HCT116 (cell line): ENCODE data around the gene TCIRG1. TPM values are rescaled to one million over a fixed set of nuclear protein-coding genes. Genes with fewer than 3 reads are reported as not detected.

Experiments used
- ATAC-seq: fragments of 200-7000 bp; cut with Tn5 transposase; 2 replicates; pipeline ENCODE4 v1.9.1; 2020; ENCODE audit warnings: mild to moderate bottlenecking, moderate library complexity
- BruUV-seq: library from RNA; stranded (reverse); fragments of 400-500 nt; replicated peaks from 2 replicates; lab custom pipeline; 2021; lab: Mats Ljungman, UMichigan
- CTCF ChIA-PET: fragments of 300-600 bp; sonication (Branson Sonifier 250); formaldehyde crosslinking; loops from one replicate; lab custom pipeline; 2021; ENCODE audit warnings: antibody characterized with exemption; lab: Charles Lee
- POLR2A ChIA-PET: fragments of 300-600, 350-600 bp; sonication (Branson Sonifier 250); formaldehyde crosslinking; loops from one replicate; lab custom pipeline; 2021; ENCODE audit warnings: antibody characterized with exemption; lab: Charles Lee
- RAD21 ChIA-PET, 2 experiments: fragments of 300-600 bp; sonication (Branson Sonifier 250); formaldehyde crosslinking; loops; one replicate each; lab custom pipeline; 2023; ENCODE audit warnings: low total read pairs in 2 of 2; ENCODE audit not compliant: uncharacterized antibody in 2 of 2, unreplicated experiment in 2 of 2, low non-redundant PET in 1 of 2; lab: Charles Lee
- DNase-seq: peaks from one replicate; pipeline ENCODE4 v3.0.0-alpha.2; 2010; ENCODE audit warnings: low read depth, low spot score
- H2AFZ ChIP-seq: fragments of 200-600 bp; shearing (Covaris generic), sonication (generic); 2 replicates; pipeline ENCODE4 v1.6.1; 2017; ENCODE audit warnings: low read depth, mixed run types, mixed read lengths, antibody characterized with exemption, low read length; ENCODE audit not compliant: poor library complexity, severe bottlenecking
- H3K27ac ChIP-seq: 2 replicates; pipeline ENCODE4 v1.5.1; 2012; ENCODE audit warnings: low read depth, low read length
- H3K27me3 ChIP-seq: fragments of 200-600 bp; sonication (generic); 2 replicates; pipeline ENCODE4 v1.6.1; 2016; ENCODE audit warnings: mixed run types, low read length, mixed read lengths; ENCODE audit not compliant: insufficient read depth
- H3K36me3 ChIP-seq, 2 experiments: fragments of 200-500 bp in 1 of 2; fragments of 200-600 bp in 1 of 2; sonication (Bioruptor generic) in 1 of 2; sonication (generic) in 1 of 2; 2 replicates each; pipeline versions ENCODE4 v1.5.1 to v1.6.1; 2014 to 2016; ENCODE audit warnings: low read length in 2 of 2, inconsistent platforms in 1 of 2, mixed read lengths in 1 of 2, mixed run types in 1 of 2; ENCODE audit not compliant: insufficient read depth in 2 of 2, control insufficient read depth in 1 of 2
- H3K4me1 ChIP-seq, 2 experiments: fragments of 200-600 bp in 1 of 2; sonication (generic) in 1 of 2; 2 replicates each; pipeline versions ENCODE4 v1.5.1 to v1.6.1; 2012 to 2017; ENCODE audit warnings: low read length in 2 of 2, inconsistent platforms in 1 of 2, mild to moderate bottlenecking in 1 of 2, mixed read lengths in 1 of 2, mixed run types in 1 of 2, moderate library complexity in 1 of 2; ENCODE audit not compliant: insufficient read depth in 2 of 2, control insufficient read depth in 1 of 2
- H3K4me2 ChIP-seq: fragments of 200-600 bp; sonication (generic); 2 replicates; pipeline ENCODE4 v1.6.1; 2017; ENCODE audit warnings: mixed run types, low read length, mixed read lengths
- H3K4me3 ChIP-seq, 2 experiments: fragments of 200-600 bp in 1 of 2; sonication (generic) in 1 of 2; replicated peaks in 1 of 2; 2 replicates each; pipeline ENCODE4 v1.5.1; 2011 to 2016; ENCODE audit warnings: low read length in 2 of 2, control low read depth in 1 of 2, low read depth in 1 of 2, mild to moderate bottlenecking in 1 of 2, mixed read lengths in 1 of 2, mixed run types in 1 of 2
- H3K79me2 ChIP-seq: fragments of 200-600 bp; sonication (generic); 2 replicates; pipeline ENCODE4 v1.6.1; 2017; ENCODE audit warnings: mild to moderate bottlenecking, mixed run types, low read length, moderate library complexity, mixed read lengths; ENCODE audit not compliant: insufficient read depth
- H3K9ac ChIP-seq: fragments of 200-600 bp; sonication (generic); 2 replicates; pipeline ENCODE4 v1.6.1; 2016; ENCODE audit warnings: low read length, mixed read lengths
- H3K9me2 ChIP-seq: fragments of 200-600 bp; sonication (generic), shearing (Covaris generic); 2 replicates; pipeline ENCODE4 v1.6.1; 2017; ENCODE audit warnings: mixed run types, mild to moderate bottlenecking, moderate library complexity; ENCODE audit not compliant: insufficient read depth
- H3K9me3 ChIP-seq, 2 experiments: fragments of 200-500 bp in 1 of 2; fragments of 200-600 bp in 1 of 2; sonication (Bioruptor generic) in 1 of 2; sonication (generic) in 1 of 2; 2 replicates each; pipeline ENCODE4 v1.6.1; 2014 to 2017; ENCODE audit warnings: low read length in 2 of 2, mixed read lengths in 2 of 2, inconsistent platforms in 1 of 2, low read depth in 1 of 2, mild to moderate bottlenecking in 1 of 2, mixed run types in 1 of 2, moderate library complexity in 1 of 2; ENCODE audit not compliant: control insufficient read depth in 1 of 2, insufficient read depth in 1 of 2
- H4K20me1 ChIP-seq: fragments of 200-600 bp; sonication (generic), shearing (Covaris generic); 2 replicates; pipeline ENCODE4 v1.6.1; 2017; ENCODE audit warnings: mixed run types, mild to moderate bottlenecking, moderate library complexity; ENCODE audit not compliant: insufficient read depth
- ATF3 ChIP-seq: IDR thresholded peaks from 2 replicates; pipeline ENCODE4 v1.6.1; 2012
- CBX3 ChIP-seq: IDR thresholded peaks from 2 replicates; pipeline ENCODE4 v1.6.1; 2012; ENCODE audit warnings: low read depth
- CEBPB ChIP-seq: IDR thresholded peaks from 2 replicates; pipeline ENCODE4 v1.6.1; 2012; ENCODE audit warnings: low read depth
- CTCF ChIP-seq, 3 experiments: fragments of 200-600 bp in 1 of 3; sonication (generic) in 1 of 3; IDR thresholded peaks in 2 of 3; conservative IDR thresholded peaks in 1 of 3; 2 replicates each; pipeline ENCODE4 v1.5.1; 2012 to 2017; ENCODE audit warnings: low read depth in 2 of 3, low read length in 2 of 3, antibody characterized with exemption in 1 of 3, borderline replicate concordance in 1 of 3, control low read depth in 1 of 3, mild to moderate bottlenecking in 1 of 3, mixed read lengths in 1 of 3, mixed run types in 1 of 3, moderate library complexity in 1 of 3; ENCODE audit not compliant: insufficient read depth in 1 of 3
- ELF1 ChIP-seq: IDR thresholded peaks from 2 replicates; pipeline ENCODE4 v1.6.1; 2012; ENCODE audit warnings: low read depth, borderline replicate concordance
- EZH2 ChIP-seq: fragments of 200-600 bp; sonication (generic); IDR thresholded peaks from 2 replicates; pipeline ENCODE4 v1.6.1; 2017; ENCODE audit warnings: antibody characterized with exemption, mixed run types
- EZH2phosphoT487 ChIP-seq: fragments of 200-600 bp; IDR thresholded peaks from 2 replicates; pipeline ENCODE4 v1.6.1; 2018; ENCODE audit warnings: antibody characterized with exemption, borderline replicate concordance
- FOSL1 ChIP-seq: IDR thresholded peaks from 2 replicates; pipeline ENCODE4 v1.6.1; 2012; ENCODE audit warnings: low read depth
- JUND ChIP-seq: IDR thresholded peaks from 2 replicates; pipeline ENCODE4 v1.6.1; 2012
- MAX ChIP-seq: IDR thresholded peaks from 2 replicates; pipeline ENCODE4 v1.6.1; 2012
- POLR2A ChIP-seq: IDR thresholded peaks from 2 replicates; pipeline ENCODE4 v1.7.0; 2011; ENCODE audit warnings: borderline replicate concordance; ENCODE audit not compliant: insufficient read depth, insufficient read length; ENCODE audit errors: extremely low read depth
- POLR2AphosphoS5 ChIP-seq: IDR thresholded peaks from 2 replicates; pipeline ENCODE4 v1.6.1; 2011; ENCODE audit warnings: mild to moderate bottlenecking, low read depth, low read length, moderate library complexity
- REST ChIP-seq: IDR thresholded peaks from 2 replicates; pipeline ENCODE4 v1.6.1; 2012; ENCODE audit warnings: low read depth
- SIN3A ChIP-seq: IDR thresholded peaks from 2 replicates; pipeline ENCODE4 v1.6.1; 2012; ENCODE audit warnings: low read depth
- SP1 ChIP-seq: IDR thresholded peaks from 2 replicates; pipeline ENCODE4 v1.6.1; 2012; ENCODE audit warnings: low read depth
- SRF ChIP-seq: IDR thresholded peaks from 2 replicates; pipeline ENCODE4 v1.6.1; 2012; ENCODE audit warnings: low read depth
- TCF7L2 ChIP-seq: IDR thresholded peaks from 2 replicates; pipeline ENCODE4 v1.7.0; 2011; ENCODE audit warnings: borderline replicate concordance, inconsistent platforms; ENCODE audit not compliant: insufficient read depth, insufficient read length; ENCODE audit errors: extremely low read depth
- YY1 ChIP-seq: IDR thresholded peaks from 2 replicates; pipeline ENCODE4 v1.6.1; 2011; ENCODE audit warnings: low read length, low read depth, moderate library complexity, mild to moderate bottlenecking; ENCODE audit not compliant: insufficient replicate concordance; ENCODE audit errors: extremely low read depth
- intact Hi-C: fragments of 100-400 bp; cut with micrococcal nuclease; formaldehyde crosslinking; loops from 2 replicates; pipeline ENCODE4 v1.10.0; 2022
- total RNA-seq: library from RNA; stranded (reverse); gene quantifications from one replicate; pipeline ENCODE4 v1.2.1, GENCODE V29; 2021; ENCODE audit not compliant: unreplicated experiment

TCIRG1 gene
- total RNA-seq, 1 experiment from 2014 or later, result 101 TPM

GRCh38 chr11:67999704-68000103, 39.1 kb upstream of the TCIRG1 start (continued):
- TF ChIP-seq CTCF (IDR thresholded peaks at IDR 0.05 in 2 of 3, conservative IDR thresholded peaks at IDR 0.05 in 1 of 3; ENCODE audit: borderline replicate concordance in 1 of 3, insufficient read depth in 1 of 3, low read depth in 2 of 3, low read length in 2 of 3), result no peak
- no peak for TF ChIP-seq ATF3
- TF ChIP-seq TCF7L2, result no peak
- no peak; the same call in 1 of the 2 replicates for TF ChIP-seq POLR2AphosphoS5
- TF ChIP-seq SRF, result no peak
- no peak for TF ChIP-seq EZH2
- TF ChIP-seq SIN3A, result no peak
- TF ChIP-seq YY1, result no peak
- TF ChIP-seq CBX3, result no peak
- TF ChIP-seq FOSL1, result no peak
- no peak for TF ChIP-seq MAX
- TF ChIP-seq SP1, result no peak
- TF ChIP-seq EZH2phosphoT487, result no peak
- TF ChIP-seq POLR2A, result no peak

GRCh38 chr11:68002575-68002937, 36.3 kb upstream of the TCIRG1 start:
- Histone ChIP-seq H3K27me3 (no peaks in the 10 kb centered on the region), H3K4me3 (peak overlapping the region; percentile 58 to 78), H3K4me1 (peaks cover 13 to 32% of the 10 kb centered on the region in 2 experiments), H3K9me2 (no peaks in the 10 kb centered on the region), H3K27ac (peak overlapping the region; percentile 77), H3K9me3 (no peaks in the 10 kb centered on the region), H2AFZ (no peak overlapping the region), H3K79me2 (0 out of 2 replicates have a peak, but pooled peaks cover 4% of the 10 kb centered on the region), H3K4me2 (peak overlapping the region; percentile 98), H3K36me3 (no peaks in the 10 kb centered on the region), H3K9ac (peak overlapping the region; percentile 78; the same call in 1 of the 2 replicates), H4K20me1 (no peaks in the 10 kb centered on the region)
- no TSS peak for BruUV-seq
- no peak for DNase-seq
- ChIA-PET CTCF (interaction anchor here (1.2 kb wide), 1 partner anchor 47 kb away, joined by 3 read pairs; no protein-coding TSS in a partner anchor), RAD21 (no interaction called here), POLR2A (no interaction called here)
- ATAC-seq, result no peak
- TF ChIP-seq JUND, result no peak
- TF ChIP-seq MAX, result no peak
- TF ChIP-seq YY1, result no peak
- TF ChIP-seq ELF1, result no peak
- no peak for TF ChIP-seq TCF7L2
- TF ChIP-seq POLR2A, result no peak
- TF ChIP-seq FOSL1, result no peak
- no peak for TF ChIP-seq SRF
- TF ChIP-seq EZH2, result no peak
- no peak for TF ChIP-seq CEBPB
- no peak for TF ChIP-seq REST
- no peak for TF ChIP-seq EZH2phosphoT487
- intact Hi-C loops, result no loop called here
